NB4 (cell line): ENCODE data around the gene SUPV3L1.

Source experiments
- POLR2A ChIP-seq: IDR thresholded peaks from 2 replicates; pipeline ENCODE4 v1.6.1; 2011; ENCODE audit warnings: mild to moderate bottlenecking; ENCODE audit not compliant: insufficient read length; ENCODE audit errors: extremely low read depth
- TF ChIP-seq, protein P1 (sequence below): IDR thresholded peaks from one replicate; pipeline ENCODE4 v1.5.1; 2012; ENCODE audit warnings: low read depth, low read length
- TF ChIP-seq, protein P2 (sequence below): IDR thresholded peaks from 2 replicates; pipeline ENCODE4 v1.6.1; 2011; ENCODE audit warnings: low read depth, low read length

DNA sequence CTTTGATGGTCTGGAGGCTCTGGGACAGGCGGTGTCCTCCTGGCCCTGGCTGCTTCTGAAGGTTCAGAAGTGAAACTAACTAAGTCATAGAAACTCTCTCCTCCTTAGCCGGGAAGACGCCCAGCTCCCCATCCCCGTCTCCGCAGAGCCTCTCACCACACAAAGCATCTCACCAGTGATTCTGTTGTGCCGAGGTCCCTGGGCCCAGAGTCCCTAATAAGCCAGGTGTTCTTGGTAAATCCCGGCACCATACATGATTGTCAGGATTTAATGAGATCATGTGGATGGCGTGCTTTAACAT lies 49.5 kb downstream of the SUPV3L1 start:
- no peak for TF ChIP-seq POLR2A
- TF ChIP-seq, protein P1, sequence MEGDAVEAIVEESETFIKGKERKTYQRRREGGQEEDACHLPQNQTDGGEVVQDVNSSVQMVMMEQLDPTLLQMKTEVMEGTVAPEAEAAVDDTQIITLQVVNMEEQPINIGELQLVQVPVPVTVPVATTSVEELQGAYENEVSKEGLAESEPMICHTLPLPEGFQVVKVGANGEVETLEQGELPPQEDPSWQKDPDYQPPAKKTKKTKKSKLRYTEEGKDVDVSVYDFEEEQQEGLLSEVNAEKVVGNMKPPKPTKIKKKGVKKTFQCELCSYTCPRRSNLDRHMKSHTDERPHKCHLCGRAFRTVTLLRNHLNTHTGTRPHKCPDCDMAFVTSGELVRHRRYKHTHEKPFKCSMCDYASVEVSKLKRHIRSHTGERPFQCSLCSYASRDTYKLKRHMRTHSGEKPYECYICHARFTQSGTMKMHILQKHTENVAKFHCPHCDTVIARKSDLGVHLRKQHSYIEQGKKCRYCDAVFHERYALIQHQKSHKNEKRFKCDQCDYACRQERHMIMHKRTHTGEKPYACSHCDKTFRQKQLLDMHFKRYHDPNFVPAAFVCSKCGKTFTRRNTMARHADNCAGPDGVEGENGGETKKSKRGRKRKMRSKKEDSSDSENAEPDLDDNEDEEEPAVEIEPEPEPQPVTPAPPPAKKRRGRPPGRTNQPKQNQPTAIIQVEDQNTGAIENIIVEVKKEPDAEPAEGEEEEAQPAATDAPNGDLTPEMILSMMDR, result no peak
- TF ChIP-seq, protein P2, sequence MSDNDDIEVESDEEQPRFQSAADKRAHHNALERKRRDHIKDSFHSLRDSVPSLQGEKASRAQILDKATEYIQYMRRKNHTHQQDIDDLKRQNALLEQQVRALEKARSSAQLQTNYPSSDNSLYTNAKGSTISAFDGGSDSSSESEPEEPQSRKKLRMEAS, result no peak
